ENCODE data around the gene PRKG1. TPM values are rescaled to one million over a fixed set of nuclear protein-coding genes. Genes with fewer than 3 reads are reported as not detected.

PRKG1 gene
- total RNA-seq, 2 experiments from 2014 or later: not detected

DNA sequence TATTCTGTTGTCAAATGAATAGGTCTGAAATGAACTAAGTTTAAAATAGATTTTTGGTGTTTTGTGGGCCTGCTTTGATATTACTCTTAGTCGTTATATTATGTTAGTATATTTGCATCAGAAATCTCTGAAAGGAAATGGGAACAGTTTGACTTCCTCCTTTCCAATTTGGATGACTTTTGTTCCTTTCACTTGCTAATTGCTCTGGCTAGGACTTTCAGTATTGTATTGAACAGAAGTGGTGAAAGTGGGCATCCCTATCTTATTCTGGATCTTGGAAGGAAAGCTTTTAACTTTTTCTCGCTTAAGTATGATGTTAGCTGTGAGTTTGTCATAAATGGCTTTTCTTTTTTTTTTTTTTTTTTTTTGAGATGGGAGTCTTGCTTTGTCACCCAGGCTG, 966.2 kb downstream of the PRKG1 start:
- POLR2A ChIA-PET: no interaction called here

DNA sequence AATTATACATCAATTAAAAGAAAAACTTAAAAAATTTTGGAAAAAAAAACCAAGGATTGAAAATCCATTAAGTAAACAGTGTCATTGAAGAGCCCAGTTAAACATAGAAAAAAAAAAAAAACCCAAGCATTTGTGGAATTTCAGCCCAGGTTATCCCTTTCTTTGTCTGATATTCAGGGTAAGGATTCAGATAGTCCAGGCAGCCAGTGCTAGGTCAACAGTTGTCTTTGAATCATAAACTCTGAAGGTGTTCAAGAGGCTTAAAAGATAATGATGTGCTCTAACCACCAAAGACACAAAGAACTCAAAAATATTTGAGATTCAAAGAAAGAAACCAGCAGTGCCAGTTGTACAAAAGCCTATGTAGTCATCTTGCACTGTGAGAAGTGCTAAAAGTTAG, 969.5 kb downstream of the PRKG1 start:
- H3K36me3 Mint-ChIP-seq: no peaks in the 10 kb centered on the region
- POLR2A ChIA-PET: no interaction called here
- DNase-seq: no peak
- CTCF ChIA-PET: no interaction called here
- H3K27me3 Mint-ChIP-seq: no peaks in the 10 kb centered on the region
- intact Hi-C loops (cut with micrococcal nuclease): no loop called here
- H3K4me3 Mint-ChIP-seq: no peak overlapping the region
- no peaks in the 10 kb centered on the region for H3K4me1 Mint-ChIP-seq (ENCODE audit: low read depth)
- no peaks in the 10 kb centered on the region for H3K9me3 Mint-ChIP-seq
- no peak overlapping the region for H3K27ac Mint-ChIP-seq

More for the DNA sequence above, 966.2 kb downstream of the PRKG1 start:
- H3K9me3 Mint-ChIP-seq: no peaks in the 10 kb centered on the region
- H3K27ac Mint-ChIP-seq: no peak overlapping the region
- no peaks in the 10 kb centered on the region for H3K36me3 Mint-ChIP-seq
- CTCF ChIA-PET: no interaction called here
- H3K4me1 Mint-ChIP-seq (ENCODE audit: low read depth): no peaks in the 10 kb centered on the region
- intact Hi-C loops (cut with micrococcal nuclease): no loop called here
- H3K4me3 Mint-ChIP-seq: no peak overlapping the region
- H3K27me3 Mint-ChIP-seq: no peaks in the 10 kb centered on the region
- DNase-seq: no peak

- no peak for DNase-seq
- ChIA-PET POLR2A (no interaction called here), CTCF (no interaction called here)
- Mint-ChIP-seq H3K4me1 (ENCODE audit: low read depth) (no peaks in the 10 kb centered on the region), H3K27ac (no peak overlapping the region), H3K36me3 (no peaks in the 10 kb centered on the region), H3K27me3 (no peaks in the 10 kb centered on the region), H3K4me3 (no peak overlapping the region), H3K9me3 (no peaks in the 10 kb centered on the region)
- intact Hi-C loops (cut with micrococcal nuclease): no loop called here
Measured at GRCh38 chr10:52048051-52048450, 973.8 kb downstream of the PRKG1 start.

DNA sequence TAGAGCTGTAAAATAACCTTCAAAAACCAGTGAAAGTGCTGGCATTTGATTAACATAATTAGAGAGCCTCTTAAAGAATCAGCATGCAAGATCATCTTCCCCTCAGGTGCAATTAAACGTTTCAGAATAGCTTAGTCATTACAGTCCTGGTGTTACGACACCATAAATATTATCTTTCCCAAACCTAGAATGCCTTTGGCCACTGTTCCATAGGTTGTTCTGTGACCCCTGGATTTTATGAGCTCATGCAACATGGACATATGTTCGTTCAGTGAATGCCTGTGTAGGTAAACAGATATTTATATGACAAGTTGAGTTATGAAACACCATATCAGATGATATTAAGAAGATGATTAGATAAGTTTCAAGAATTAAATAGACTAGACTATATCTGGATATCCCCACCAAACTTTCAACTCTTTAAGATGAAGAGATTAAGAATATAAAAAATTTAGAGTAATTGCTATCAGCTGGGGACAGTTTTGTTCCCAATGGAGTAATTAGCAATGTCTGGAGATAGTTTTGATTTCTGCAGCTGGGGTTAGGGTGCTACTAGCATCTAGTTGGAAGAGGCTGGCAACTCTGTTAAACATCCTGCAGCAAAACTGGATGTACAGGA, 976.3 kb downstream of the PRKG1 start:
- Mint-ChIP-seq H3K27me3 (no peaks in the 10 kb centered on the region), H3K36me3 (no peaks in the 10 kb centered on the region), H3K27ac (no peak overlapping the region), H3K4me3 (no peak overlapping the region), H3K4me1 (ENCODE audit: low read depth) (no peaks in the 10 kb centered on the region), H3K9me3 (no peaks in the 10 kb centered on the region)
- intact Hi-C loops (cut with micrococcal nuclease): no loop called here
- no peak for DNase-seq
- ChIA-PET POLR2A (no interaction called here), CTCF (no interaction called here)

DNA sequence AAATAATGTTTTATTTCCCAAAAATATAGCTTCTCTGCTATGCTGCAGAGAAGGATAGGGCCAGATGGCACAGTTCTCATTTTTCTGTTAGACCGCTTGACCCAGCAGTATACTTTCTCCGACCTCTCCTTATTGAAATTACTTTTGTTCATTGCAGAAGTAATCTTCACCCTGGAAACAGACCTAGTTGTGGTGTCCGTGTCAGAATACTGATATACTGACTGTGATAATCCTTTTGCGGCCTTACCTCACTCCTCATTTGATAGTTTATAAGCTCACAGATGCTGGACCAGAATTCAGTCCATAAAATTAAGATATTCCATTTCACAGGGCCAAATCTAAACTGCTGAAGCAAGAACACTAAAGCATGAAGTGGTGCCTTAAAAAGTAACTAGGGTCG, 979.2 kb downstream of the PRKG1 start:
- intact Hi-C loops (cut with micrococcal nuclease): no loop called here
- Mint-ChIP-seq H3K27me3 (no peaks in the 10 kb centered on the region), H3K36me3 (no peaks in the 10 kb centered on the region), H3K27ac (no peak overlapping the region), H3K4me1 (ENCODE audit: low read depth) (no peaks in the 10 kb centered on the region), H3K9me3 (no peaks in the 10 kb centered on the region), H3K4me3 (no peak overlapping the region)
- DNase-seq: no peak
- POLR2A ChIA-PET: no interaction called here
- CTCF ChIA-PET: no interaction called here

DNA sequence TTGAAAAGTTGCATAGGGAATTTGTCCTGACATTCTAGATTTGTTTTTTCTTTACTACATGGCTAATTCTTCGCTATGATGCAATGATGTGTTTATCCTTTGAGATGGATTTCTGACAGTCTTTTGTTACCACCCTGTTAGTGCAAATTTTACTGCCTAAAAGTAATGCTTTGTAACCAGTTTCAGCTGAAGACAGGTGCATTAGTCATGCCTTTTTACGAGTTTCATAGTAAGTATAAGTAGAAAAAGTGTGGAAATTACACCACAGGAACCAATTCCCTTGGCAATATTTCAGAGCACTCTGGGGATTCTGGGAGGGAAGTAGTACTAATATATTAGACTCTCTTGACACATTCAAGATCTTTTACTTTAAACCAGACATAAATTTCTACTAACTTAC, 982.0 kb downstream of the PRKG1 start:
- ChIA-PET POLR2A (no interaction called here), CTCF (no interaction called here)
- Mint-ChIP-seq H3K4me3 (no peak overlapping the region), H3K27me3 (no peaks in the 10 kb centered on the region), H3K27ac (no peak overlapping the region), H3K36me3 (no peaks in the 10 kb centered on the region), H3K9me3 (no peaks in the 10 kb centered on the region), H3K4me1 (ENCODE audit: low read depth) (no peaks in the 10 kb centered on the region)
- intact Hi-C loops (cut with micrococcal nuclease): no loop called here
- no peak for DNase-seq

- intact Hi-C loops (cut with micrococcal nuclease): no loop called here
- Mint-ChIP-seq H3K27me3 (no peaks in the 10 kb centered on the region), H3K4me1 (ENCODE audit: low read depth) (no peaks in the 10 kb centered on the region), H3K27ac (no peak overlapping the region), H3K4me3 (no peak overlapping the region), H3K36me3 (no peaks in the 10 kb centered on the region), H3K9me3 (no peaks in the 10 kb centered on the region)
- ChIA-PET POLR2A (no interaction called here), CTCF (no interaction called here)
- no peak for DNase-seq
Measured at GRCh38 chr10:52059089-52059488, 984.8 kb downstream of the PRKG1 start.

DNA sequence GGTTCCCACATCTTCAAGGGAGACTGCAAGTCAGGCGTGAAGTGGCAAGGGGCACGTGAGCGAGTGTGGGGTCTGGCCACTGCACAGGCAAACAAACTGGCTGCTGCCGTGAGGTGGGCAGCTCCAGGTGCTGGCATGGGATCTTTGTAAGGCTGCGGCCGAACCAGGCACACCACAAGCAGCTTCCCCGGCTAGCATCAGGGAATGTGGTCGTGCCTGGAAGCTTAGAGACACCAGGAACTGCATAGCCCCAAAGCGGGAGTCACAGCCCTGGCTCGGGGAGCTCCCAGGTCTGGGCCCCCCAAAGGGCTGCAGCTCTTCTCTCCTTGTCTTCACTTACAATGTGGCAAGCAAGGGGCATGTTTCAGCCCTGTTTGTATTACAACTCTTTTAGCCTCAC, 988.9 kb downstream of the PRKG1 start:
- ChIA-PET POLR2A (no interaction called here), CTCF (no interaction called here)
- Mint-ChIP-seq H3K4me1 (ENCODE audit: low read depth) (no peaks in the 10 kb centered on the region), H3K27me3 (no peaks in the 10 kb centered on the region), H3K27ac (no peak overlapping the region), H3K4me3 (no peak overlapping the region), H3K36me3 (no peaks in the 10 kb centered on the region), H3K9me3 (no peaks in the 10 kb centered on the region)
- no peak for DNase-seq
- intact Hi-C loops (cut with micrococcal nuclease): no loop called here

- Mint-ChIP-seq H3K27me3 (no peaks in the 10 kb centered on the region), H3K4me1 (ENCODE audit: low read depth) (no peaks in the 10 kb centered on the region)
- CTCF ChIA-PET: no interaction called here
Measured at GRCh38 chr10:52064084-52064845, 990.0 kb downstream of the PRKG1 start.

GRCh38 chr10:52066383-52066782, 992.1 kb downstream of the PRKG1 start:
- intact Hi-C loops (cut with micrococcal nuclease): no loop called here
- Mint-ChIP-seq H3K36me3 (no peaks in the 10 kb centered on the region), H3K27ac (no peak overlapping the region), H3K9me3 (no peaks in the 10 kb centered on the region), H3K4me3 (no peak overlapping the region), H3K4me1 (ENCODE audit: low read depth) (no peaks in the 10 kb centered on the region), H3K27me3 (no peaks in the 10 kb centered on the region)
- CTCF ChIA-PET: no interaction called here
- no peak for DNase-seq
- POLR2A ChIA-PET: no interaction called here

More at GRCh38 chr10:52064084-52064845, 990.0 kb downstream of the PRKG1 start:
- no peak overlapping the region for H3K27ac Mint-ChIP-seq
- POLR2A ChIA-PET: no interaction called here
- intact Hi-C loops (cut with micrococcal nuclease): no loop called here
- no peaks in the 10 kb centered on the region for H3K9me3 Mint-ChIP-seq
- DNase-seq: no peak
- no peaks in the 10 kb centered on the region for H3K36me3 Mint-ChIP-seq
- H3K4me3 Mint-ChIP-seq: no peak overlapping the region

DNA sequence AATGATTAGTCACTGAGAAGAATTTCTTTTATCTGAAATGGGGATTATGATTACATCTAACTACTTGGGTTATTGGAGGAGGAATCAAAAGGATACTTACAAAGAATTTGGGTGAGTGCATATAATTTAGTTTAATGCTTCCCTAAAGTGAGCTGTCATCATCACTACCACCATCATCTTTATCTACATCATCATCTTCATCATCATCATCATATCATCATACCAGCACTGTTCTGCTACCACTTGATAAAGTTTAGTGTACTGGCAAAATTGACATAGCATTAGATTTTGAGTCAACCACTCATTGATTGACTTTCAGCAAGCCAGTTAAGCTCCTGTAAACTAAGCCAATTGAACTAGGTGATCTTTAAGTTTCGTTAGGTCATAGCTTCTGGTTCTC, 994.2 kb downstream of the PRKG1 start:
- Mint-ChIP-seq H3K27ac (no peak overlapping the region), H3K27me3 (no peaks in the 10 kb centered on the region), H3K9me3 (no peaks in the 10 kb centered on the region), H3K36me3 (no peaks in the 10 kb centered on the region), H3K4me3 (no peak overlapping the region), H3K4me1 (ENCODE audit: low read depth) (no peaks in the 10 kb centered on the region)
- CTCF ChIA-PET: no interaction called here
- POLR2A ChIA-PET: no interaction called here
- intact Hi-C loops (cut with micrococcal nuclease): no loop called here
- no peak for DNase-seq

GRCh38 chr10:52071814-52072213, 997.5 kb downstream of the PRKG1 start:
- Mint-ChIP-seq H3K36me3 (no peaks in the 10 kb centered on the region), H3K27ac (no peak overlapping the region), H3K9me3 (no peaks in the 10 kb centered on the region), H3K4me3 (no peak overlapping the region), H3K27me3 (no peaks in the 10 kb centered on the region), H3K4me1 (ENCODE audit: low read depth) (no peaks in the 10 kb centered on the region)
- intact Hi-C loops (cut with micrococcal nuclease): no loop called here
- ChIA-PET POLR2A (no interaction called here), CTCF (no interaction called here)
- DNase-seq: no peak

GRCh38 chr10:52074505-52075026, 1000.3 kb downstream of the PRKG1 start:
- intact Hi-C loops (cut with micrococcal nuclease): no loop called here
- POLR2A ChIA-PET: no interaction called here
- H3K4me3 Mint-ChIP-seq: no peak overlapping the region
- no peaks in the 10 kb centered on the region for H3K4me1 Mint-ChIP-seq (ENCODE audit: low read depth)
- H3K27me3 Mint-ChIP-seq: no peaks in the 10 kb centered on the region
- H3K9me3 Mint-ChIP-seq: no peaks in the 10 kb centered on the region
- no peak overlapping the region for H3K27ac Mint-ChIP-seq
- CTCF ChIA-PET: no interaction called here
- no peak for DNase-seq
- H3K36me3 Mint-ChIP-seq: no peaks in the 10 kb centered on the region
